OCI-LY3 (cell line): ENCODE results near the gene MAP1LC3B.

Experiments used
- H2AFZ ChIP-seq: fragments of 200-600, 300-600 bp; shearing (Covaris generic); 2 replicates; pipeline ENCODE4 v1.6.0; 2014; ENCODE audit warnings: antibody characterized with exemption, low read depth, low read length
- H3K27ac ChIP-seq: fragments of 200-600, 300-600 bp; sonication (generic); 2 replicates; pipeline ENCODE4 v1.5.1; 2014; ENCODE audit warnings: mild to moderate bottlenecking, low read length, moderate library complexity, mixed read lengths
- H3K27me3 ChIP-seq: fragments of 200-600, 300-600 bp; sonication (generic); 2 replicates; pipeline ENCODE4 v1.6.1; 2014; ENCODE audit warnings: low read depth, low read length, mixed read lengths
- H3K36me3 ChIP-seq: fragments of 200-600, 300-600 bp; sonication (generic); replicated peaks from 2 replicates; pipeline ENCODE3; 2014; ENCODE audit warnings: low read depth, low read length, mixed read lengths
- H3K4me1 ChIP-seq: fragments of 300-600, 200-600 bp; sonication (generic); 2 replicates; pipeline ENCODE4 v1.6.1; 2014; ENCODE audit warnings: low read length, mixed read lengths
- H3K4me2 ChIP-seq: fragments of 200-600, 300-600 bp; sonication (generic); 2 replicates; pipeline ENCODE4 v1.6.1; 2014; ENCODE audit warnings: low read length, mixed read lengths
- H3K4me3 ChIP-seq: fragments of 300-600, 200-600 bp; sonication (generic); 2 replicates; pipeline ENCODE4 v1.5.1; 2014; ENCODE audit warnings: antibody characterized with exemption, mild to moderate bottlenecking, low read length, moderate library complexity
- H3K79me2 ChIP-seq: fragments of 300-600, 200-600 bp; shearing (Covaris generic); 2 replicates; pipeline ENCODE4 v1.6.1; 2014; ENCODE audit warnings: mild to moderate bottlenecking, low read length, mixed read lengths
- H3K9ac ChIP-seq: fragments of 300-600, 200-600 bp; shearing (Covaris generic); 2 replicates; pipeline ENCODE4 v1.6.0; 2014; ENCODE audit warnings: mild to moderate bottlenecking, low read length, moderate library complexity
- H3K9me3 ChIP-seq: fragments of 200-600, 300-600 bp; shearing (Covaris generic); 2 replicates; pipeline ENCODE4 v1.6.1; 2014; ENCODE audit warnings: low read length, mixed read lengths; ENCODE audit not compliant: insufficient read depth
- H4K20me1 ChIP-seq: fragments of 200-600, 300-600 bp; sonication (generic); 2 replicates; pipeline ENCODE4 v1.6.1; 2016; ENCODE audit warnings: low read length, mixed read lengths; ENCODE audit not compliant: insufficient read depth
- CTCF ChIP-seq: fragments of 200-600, 300-600 bp; sonication (generic); IDR thresholded peaks from 2 replicates; pipeline ENCODE4 v1.5.1; 2014; ENCODE audit warnings: antibody characterized with exemption, low read length, low read depth
- EZH2phosphoT487 ChIP-seq: fragments of 200-600 bp; shearing (Covaris generic); IDR thresholded peaks from 2 replicates; pipeline ENCODE4 v1.6.1; 2018; ENCODE audit warnings: antibody characterized with exemption, mixed run types, low read depth

MAP1LC3B gene

GRCh38 chr16:87410968-87411367 lies 18.8 kb downstream of the MAP1LC3B start:
- TF ChIP-seq CTCF, result peak; percentile 19
- TF ChIP-seq EZH2phosphoT487, result no peak
- Histone ChIP-seq H3K4me2 (no peak overlapping the region), H3K27me3 (no peaks in the 10 kb centered on the region), H2AFZ (no peak overlapping the region), H3K4me1 (peaks cover 13% of the 10 kb centered on the region), H3K36me3 (no peaks in the 10 kb centered on the region), H4K20me1 (peaks cover 25% of the 10 kb centered on the region; the same call in 1 of the 2 replicates), H3K4me3 (no peak overlapping the region), H3K27ac (no peak overlapping the region), H3K9ac (no peak overlapping the region), H3K79me2 (no peaks in the 10 kb centered on the region), H3K9me3 (no peaks in the 10 kb centered on the region)

GRCh38 chr16:87411375-87412271 lies 19.5 kb downstream of the MAP1LC3B start:
- Histone ChIP-seq H4K20me1 (peaks cover 22% of the 10 kb centered on the region; the same call in 1 of the 2 replicates), H3K27me3 (no peaks in the 10 kb centered on the region), H3K4me1 (peaks cover 13% of the 10 kb centered on the region), H3K4me2 (no peak overlapping the region), H3K36me3 (no peaks in the 10 kb centered on the region), H3K4me3 (no peak overlapping the region), H3K9ac (no peak overlapping the region), H2AFZ (no peak overlapping the region), H3K79me2 (no peaks in the 10 kb centered on the region), H3K27ac (no peak overlapping the region), H3K9me3 (no peaks in the 10 kb centered on the region)
- TF ChIP-seq CTCF (no peak), EZH2phosphoT487 (no peak)

- H2AFZ ChIP-seq, result no peak overlapping the region
- no peak overlapping the region for H3K4me2 ChIP-seq
- no peak overlapping the region for H3K9ac ChIP-seq
- H3K9me3 ChIP-seq, result no peaks in the 10 kb centered on the region
- peaks cover 8% of the 10 kb centered on the region for H3K4me1 ChIP-seq
- H3K27me3 ChIP-seq, result no peaks in the 10 kb centered on the region
- peaks cover 15% of the 10 kb centered on the region; the same call in 1 of the 2 replicates for H4K20me1 ChIP-seq
- no peaks in the 10 kb centered on the region for H3K36me3 ChIP-seq
- H3K27ac ChIP-seq, result no peak overlapping the region
- H3K4me3 ChIP-seq, result no peak overlapping the region
- TF ChIP-seq EZH2phosphoT487 (no peak), CTCF (no peak)
- no peaks in the 10 kb centered on the region for H3K79me2 ChIP-seq
Observed at GRCh38 chr16:87412371-87412995, 20.3 kb downstream of the MAP1LC3B start.

- peaks cover 10% of the 10 kb centered on the region; the same call in 1 of the 2 replicates for H4K20me1 ChIP-seq
- no peaks in the 10 kb centered on the region for H3K27me3 ChIP-seq
- H3K4me1 ChIP-seq, result peaks cover 3% of the 10 kb centered on the region; the same call in 1 of the 2 replicates
- H3K4me2 ChIP-seq, result no peak overlapping the region
- H3K36me3 ChIP-seq, result no peaks in the 10 kb centered on the region
- H3K4me3 ChIP-seq, result no peak overlapping the region
- no peak overlapping the region for H2AFZ ChIP-seq
- H3K9me3 ChIP-seq, result no peaks in the 10 kb centered on the region
- TF ChIP-seq CTCF (no peak), EZH2phosphoT487 (no peak)
- H3K27ac ChIP-seq, result no peak overlapping the region
- H3K79me2 ChIP-seq, result no peaks in the 10 kb centered on the region
- no peak overlapping the region for H3K9ac ChIP-seq
Observed at GRCh38 chr16:87412996-87413421, 20.9 kb downstream of the MAP1LC3B start.
